ENCODE results near the gene PCSK5. TPM values are rescaled to one million over a fixed set of nuclear protein-coding genes. Genes with fewer than 3 reads are reported as not detected.

PCSK5 gene
- total RNA-seq, 6 experiments from 2014 or later: 1.4 to 5.8 (median 3.5) TPM

- Histone ChIP-seq H3K36me3 (no peaks in the 10 kb centered on the region), H3K4me3 (no peak overlapping the region), H3K27me3 (no peaks in the 10 kb centered on the region), H3K9me3 (no peaks in the 10 kb centered on the region), H3K4me1 (no peaks in the 10 kb centered on the region), H3K27ac (no peak overlapping the region)
- TF ChIP-seq POLR2A (IDR thresholded peaks at IDR 0.05): no peak
- no peak for TF ChIP-seq CTCF (IDR thresholded peaks at IDR 0.05)
- no peak for ATAC-seq
- WGBS (ENCODE audit: insufficient coverage, low coverage, low lambda C conversion rate, missing lambda C conversion rate): 65% methylated on average over 5 of the region's 5 CpGs
- no peak for DNase-seq
- intact Hi-C loops (cut with DNase I): no loop called here
Measured at GRCh38 chr9:75921391-75922127, 31.1 kb downstream of the PCSK5 start.

GRCh38 chr9:75926385-75926784, 35.9 kb downstream of the PCSK5 start:
- intact Hi-C loops (cut with DNase I): no loop called here
- no peak overlapping the region for H3K4me3 ChIP-seq

GRCh38 chr9:75927356-75927755, 36.9 kb downstream of the PCSK5 start:
- 86% methylated on average over 2 of the region's 2 CpGs for WGBS (ENCODE audit: insufficient coverage, low coverage, low lambda C conversion rate, missing lambda C conversion rate)
- intact Hi-C loops (cut with DNase I): no loop called here
- Histone ChIP-seq H3K4me3 (no peak overlapping the region), H3K27me3 (no peaks in the 10 kb centered on the region), H3K36me3 (no peaks in the 10 kb centered on the region), H3K27ac (no peak overlapping the region), H3K9me3 (no peaks in the 10 kb centered on the region), H3K4me1 (no peaks in the 10 kb centered on the region)
- DNase-seq: no peak
- ATAC-seq: no peak
- no peak for TF ChIP-seq POLR2A (IDR thresholded peaks at IDR 0.05)
- TF ChIP-seq CTCF (IDR thresholded peaks at IDR 0.05): no peak

More at GRCh38 chr9:75926385-75926784, 35.9 kb downstream of the PCSK5 start:
- H3K4me1 ChIP-seq: no peaks in the 10 kb centered on the region
- no peak for DNase-seq
- ATAC-seq: no peak
- no peaks in the 10 kb centered on the region for H3K9me3 ChIP-seq
- TF ChIP-seq CTCF (IDR thresholded peaks at IDR 0.05) (no peak), POLR2A (IDR thresholded peaks at IDR 0.05) (no peak)
- H3K27me3 ChIP-seq: no peaks in the 10 kb centered on the region
- no peak overlapping the region for H3K27ac ChIP-seq
- 51% methylated on average over 2 of the region's 2 CpGs for WGBS (ENCODE audit: insufficient coverage, low coverage, low lambda C conversion rate, missing lambda C conversion rate)
- no peaks in the 10 kb centered on the region for H3K36me3 ChIP-seq

- DNase-seq: no peak
- no peak overlapping the region for H3K4me3 ChIP-seq
- WGBS (ENCODE audit: insufficient coverage, low coverage, low lambda C conversion rate, missing lambda C conversion rate): 92% methylated on average over 3 of the region's 4 CpGs
- no peaks in the 10 kb centered on the region for H3K36me3 ChIP-seq
- no peak for ATAC-seq
- H3K27me3 ChIP-seq: no peaks in the 10 kb centered on the region
- intact Hi-C loops (cut with DNase I): no loop called here
- H3K4me1 ChIP-seq: no peaks in the 10 kb centered on the region
- H3K9me3 ChIP-seq: no peaks in the 10 kb centered on the region
- TF ChIP-seq CTCF (IDR thresholded peaks at IDR 0.05): no peak
- TF ChIP-seq POLR2A (IDR thresholded peaks at IDR 0.05): no peak
- peak overlapping the region in 1 of 3 donors; percentile 10 for H3K27ac ChIP-seq
Measured at GRCh38 chr9:75930190-75930589, 39.7 kb downstream of the PCSK5 start.

Measured in right lobe of liver (tissue), 6 donors.